Astrocyte (in vitro differentiated cells and primary cell): Measurements from ENCODE around the gene AHSP. TPM values are rescaled to one million over a fixed set of nuclear protein-coding genes. Genes with fewer than 3 reads are reported as not detected.
A peak's percentile ranks its signal among the peaks of the same experiment; 100 is the strongest.

Experiments
- DNase-seq: peaks from one replicate; pipeline ENCODE4 v3.0.0-alpha.2; 2010; ENCODE audit warnings: low read depth
- FAIRE-seq: peaks from 2 replicates; lab custom pipeline; 2011; peaks lifted over from hg19 to GRCh38; lab: Jason Lieb, UNC
- H2AFZ ChIP-seq: 2 replicates; pipeline ENCODE4 v1.6.0; 2012; ENCODE audit warnings: low read depth, low read length, inconsistent platforms
- H3K27ac ChIP-seq: 2 replicates; pipeline ENCODE4 v1.5.1; 2011; ENCODE audit warnings: low read depth, low read length, inconsistent platforms
- H3K27me3 ChIP-seq: 2 replicates; pipeline ENCODE4 v1.6.0; 2011; ENCODE audit warnings: low read length, inconsistent platforms; ENCODE audit not compliant: insufficient read depth
- H3K36me3 ChIP-seq: 2 replicates; pipeline ENCODE4 v1.5.1; 2011; ENCODE audit warnings: low read length, inconsistent platforms; ENCODE audit not compliant: insufficient read depth
- H3K4me1 ChIP-seq: 2 replicates; pipeline ENCODE4 v1.5.1; 2011; ENCODE audit warnings: low read length, inconsistent platforms; ENCODE audit not compliant: insufficient read depth
- H3K4me2 ChIP-seq: 2 replicates; pipeline ENCODE4 v1.6.0; 2012; ENCODE audit warnings: low read length, inconsistent platforms
- H3K4me3 ChIP-seq: 2 replicates; pipeline ENCODE4 v1.5.1; 2011; ENCODE audit warnings: low read depth, mild to moderate bottlenecking, low read length, inconsistent platforms; ENCODE audit not compliant: insufficient read depth
- H3K79me2 ChIP-seq: 2 replicates; pipeline ENCODE4 v1.6.0; 2012; ENCODE audit warnings: mild to moderate bottlenecking, low read length, inconsistent platforms; ENCODE audit not compliant: insufficient read depth
- H3K9ac ChIP-seq: 2 replicates; pipeline ENCODE4 v1.6.0; 2012; ENCODE audit warnings: mild to moderate bottlenecking, low read length, inconsistent platforms
- H3K9me3 ChIP-seq: 2 replicates; pipeline ENCODE4 v1.5.1; 2012; ENCODE audit warnings: low read depth, mild to moderate bottlenecking, low read length, inconsistent platforms; ENCODE audit not compliant: insufficient read depth
- H4K20me1 ChIP-seq: 2 replicates; pipeline ENCODE4 v1.6.0; 2012; ENCODE audit warnings: low read length, inconsistent platforms; ENCODE audit not compliant: insufficient read depth
- H3K27ac Mint-ChIP-seq: one replicate; pipeline ENCODE4 v1.8.0; 2021; ENCODE audit warnings: mild to moderate bottlenecking, mixed read lengths; ENCODE audit not compliant: unreplicated experiment
- H3K27me3 Mint-ChIP-seq: one replicate; pipeline ENCODE4 v1.8.0; 2021; ENCODE audit warnings: low read depth, mixed read lengths; ENCODE audit not compliant: unreplicated experiment
- H3K36me3 Mint-ChIP-seq: one replicate; pipeline ENCODE4 v1.8.0; 2021; ENCODE audit warnings: low read depth, mixed read lengths; ENCODE audit not compliant: unreplicated experiment
- H3K4me1 Mint-ChIP-seq: one replicate; pipeline ENCODE4 v1.8.0; 2021; ENCODE audit warnings: low read depth, mixed read lengths; ENCODE audit not compliant: unreplicated experiment
- H3K4me3 Mint-ChIP-seq: one replicate; pipeline ENCODE4 v1.8.0; 2021; ENCODE audit warnings: mild to moderate bottlenecking, moderate library complexity, mixed read lengths; ENCODE audit not compliant: unreplicated experiment
- H3K9me3 Mint-ChIP-seq: one replicate; pipeline ENCODE4 v1.8.0; 2021; ENCODE audit warnings: mild to moderate bottlenecking, mixed read lengths; ENCODE audit not compliant: unreplicated experiment
- EZH2 ChIP-seq: IDR thresholded peaks from 2 replicates; pipeline ENCODE4 v1.6.1; 2012; ENCODE audit warnings: mild to moderate bottlenecking, low read length, inconsistent platforms; ENCODE audit not compliant: insufficient read depth
- total RNA-seq: library from RNA; stranded (reverse); gene quantifications from 2 replicates; pipeline ENCODE4 v1.2.1, GENCODE V29; 2021
- TF ChIP-seq, protein P1 (sequence below): IDR thresholded peaks from 2 replicates; pipeline ENCODE4 v1.5.1; 2011; ENCODE audit warnings: low read depth, mild to moderate bottlenecking, inconsistent platforms, low read length, moderate library complexity; ENCODE audit not compliant: insufficient read depth

Gene AHSP
- total RNA-seq, 1 donor from 2014 or later = not detected

DNA sequence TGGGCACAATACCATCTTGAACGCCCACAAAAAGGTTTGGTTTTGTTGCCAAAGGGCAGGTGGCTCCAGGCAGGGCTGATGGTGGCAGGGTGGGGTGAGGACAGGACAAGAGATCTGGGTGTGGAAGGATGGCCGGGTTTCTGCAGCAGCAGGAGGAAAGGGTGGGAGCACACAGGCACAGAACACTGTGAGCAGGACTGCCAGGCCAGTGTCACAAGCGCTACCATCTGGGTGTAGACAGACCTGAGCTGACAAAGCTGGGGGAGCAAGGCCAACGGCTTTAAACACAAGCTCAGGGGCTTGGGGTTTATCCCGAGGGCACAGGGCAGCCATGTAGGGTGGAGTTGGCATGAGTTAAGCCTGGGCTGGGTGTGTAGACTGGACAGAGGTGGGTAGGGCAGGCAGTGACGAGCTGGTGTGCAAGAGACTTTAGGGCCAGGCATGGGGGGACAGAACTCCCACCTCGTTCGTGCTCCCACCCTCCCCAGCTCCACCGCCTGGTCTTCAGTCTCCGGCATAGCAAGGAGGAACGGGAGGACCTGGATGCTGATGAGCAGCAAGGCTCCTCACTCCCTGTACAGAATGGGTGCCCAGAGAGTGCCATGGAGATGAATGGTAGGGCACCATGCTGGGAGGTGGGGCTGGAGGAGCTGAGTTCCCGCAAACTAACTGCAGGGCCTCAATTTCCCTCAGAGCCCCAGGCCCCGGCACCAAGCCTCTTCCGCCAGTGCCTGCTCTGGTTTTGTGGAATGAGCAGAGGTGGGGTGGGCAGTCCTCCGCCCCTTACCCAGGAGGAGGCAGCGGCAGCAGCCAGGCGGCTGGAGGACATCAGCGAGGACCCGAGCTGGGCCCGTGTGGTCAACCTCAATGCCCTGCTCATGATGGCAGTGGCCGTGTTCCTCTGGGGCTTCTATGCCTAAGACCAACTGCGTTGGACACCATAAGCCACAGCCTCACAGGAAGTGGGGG, 37.8 kb upstream of the AHSP start:
- H3K4me3 Mint-ChIP-seq = peak overlapping the region; percentile 51
- H3K27me3 Mint-ChIP-seq = peaks cover 32% of the 10 kb centered on the region
- peaks cover 18% of the 10 kb centered on the region for H3K27me3 ChIP-seq

DNA sequence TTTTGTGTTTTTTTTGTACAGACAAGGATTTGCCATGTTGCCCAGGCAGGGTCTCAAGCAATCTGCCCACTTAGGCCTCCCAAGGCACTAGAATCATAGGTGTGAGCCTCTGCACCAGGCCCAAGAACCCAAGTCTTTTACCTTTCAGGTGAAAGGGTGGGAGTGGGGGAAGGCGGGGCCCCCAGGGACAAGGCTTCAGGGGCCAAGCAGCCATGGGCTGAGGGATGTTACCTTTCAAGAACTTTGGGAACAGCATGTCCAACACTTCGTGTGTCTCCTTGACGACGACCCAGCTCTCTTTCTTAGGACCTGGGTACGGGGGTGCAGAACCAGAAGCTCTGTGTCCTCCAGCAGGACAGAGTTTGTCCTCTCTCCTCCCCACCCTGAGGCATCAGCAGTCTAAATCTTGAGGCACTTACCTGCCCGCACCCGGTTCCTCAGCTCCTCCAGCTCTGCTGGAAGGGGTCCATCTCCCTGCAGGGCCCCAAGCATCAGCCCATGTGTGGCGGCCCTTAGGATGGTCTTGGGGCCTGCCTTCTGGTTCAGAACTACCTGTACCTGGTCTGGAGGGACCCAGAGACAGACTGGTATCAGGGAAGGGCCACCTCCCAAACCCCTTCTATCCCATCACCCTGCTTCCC, 35.8 kb upstream of the AHSP start:
- Histone ChIP-seq H3K4me2 (no peak overlapping the region), H2AFZ (no peak overlapping the region), H3K4me1 (peaks cover 16% of the 10 kb centered on the region), H3K4me3 (no peak overlapping the region), H3K9ac (no peak overlapping the region), H3K27me3 (peaks cover 14% of the 10 kb centered on the region), H3K27ac (no peak overlapping the region), H3K36me3 (no peaks in the 10 kb centered on the region), H3K79me2 (no peaks in the 10 kb centered on the region), H3K9me3 (no peaks in the 10 kb centered on the region), H4K20me1 (no peaks in the 10 kb centered on the region)
- no peak for TF ChIP-seq EZH2
- TF ChIP-seq, protein P1, sequence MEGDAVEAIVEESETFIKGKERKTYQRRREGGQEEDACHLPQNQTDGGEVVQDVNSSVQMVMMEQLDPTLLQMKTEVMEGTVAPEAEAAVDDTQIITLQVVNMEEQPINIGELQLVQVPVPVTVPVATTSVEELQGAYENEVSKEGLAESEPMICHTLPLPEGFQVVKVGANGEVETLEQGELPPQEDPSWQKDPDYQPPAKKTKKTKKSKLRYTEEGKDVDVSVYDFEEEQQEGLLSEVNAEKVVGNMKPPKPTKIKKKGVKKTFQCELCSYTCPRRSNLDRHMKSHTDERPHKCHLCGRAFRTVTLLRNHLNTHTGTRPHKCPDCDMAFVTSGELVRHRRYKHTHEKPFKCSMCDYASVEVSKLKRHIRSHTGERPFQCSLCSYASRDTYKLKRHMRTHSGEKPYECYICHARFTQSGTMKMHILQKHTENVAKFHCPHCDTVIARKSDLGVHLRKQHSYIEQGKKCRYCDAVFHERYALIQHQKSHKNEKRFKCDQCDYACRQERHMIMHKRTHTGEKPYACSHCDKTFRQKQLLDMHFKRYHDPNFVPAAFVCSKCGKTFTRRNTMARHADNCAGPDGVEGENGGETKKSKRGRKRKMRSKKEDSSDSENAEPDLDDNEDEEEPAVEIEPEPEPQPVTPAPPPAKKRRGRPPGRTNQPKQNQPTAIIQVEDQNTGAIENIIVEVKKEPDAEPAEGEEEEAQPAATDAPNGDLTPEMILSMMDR = no peak
- H3K27me3 Mint-ChIP-seq = peaks cover 13% of the 10 kb centered on the region
- no peak overlapping the region for H3K27ac Mint-ChIP-seq
- FAIRE-seq (no peak), DNase-seq (no peak)
- H3K36me3 Mint-ChIP-seq = peaks cover 18% of the 10 kb centered on the region
- H3K9me3 Mint-ChIP-seq = no peaks in the 10 kb centered on the region
- no peaks in the 10 kb centered on the region for H3K4me1 Mint-ChIP-seq
- no peak overlapping the region for H3K4me3 Mint-ChIP-seq

More for the DNA sequence above, 37.8 kb upstream of the AHSP start:
- H3K4me2 ChIP-seq = no peak overlapping the region
- no peak overlapping the region for H3K9ac ChIP-seq
- H2AFZ ChIP-seq = no peak overlapping the region
- FAIRE-seq (no peak), DNase-seq (no peak)
- Mint-ChIP-seq H3K27ac (no peak overlapping the region), H3K36me3 (peaks cover 18% of the 10 kb centered on the region), H3K9me3 (peaks cover 2% of the 10 kb centered on the region), H3K4me1 (no peaks in the 10 kb centered on the region)
- no peak overlapping the region for H3K4me3 ChIP-seq
- no peaks in the 10 kb centered on the region for H4K20me1 ChIP-seq
- TF ChIP-seq EZH2 = no peak
- TF ChIP-seq, protein P1 = no peak
- H3K27ac ChIP-seq = no peak overlapping the region
- H3K79me2 ChIP-seq = no peaks in the 10 kb centered on the region
- no peaks in the 10 kb centered on the region for H3K9me3 ChIP-seq
- peaks cover 16% of the 10 kb centered on the region for H3K4me1 ChIP-seq
- no peaks in the 10 kb centered on the region for H3K36me3 ChIP-seq
